HG03196 (cell line): Measurements from ENCODE around the gene BMP5.

Experiments
- ATAC-seq: cut with Tn5 transposase; IDR thresholded peaks from one replicate; pipeline ENCODE4 v1.9.1; 2021; ENCODE audit not compliant: unreplicated experiment

The BMP5 gene

GRCh38 chr6:55729665-55730064 is 145.7 kb downstream of the BMP5 start:
- ATAC-seq = no peak

GRCh38 chr6:55726144-55726543 is 149.2 kb downstream of the BMP5 start:
- ATAC-seq = no peak

GRCh38 chr6:55714831-55715230 is 160.6 kb downstream of the BMP5 start:
- ATAC-seq = no peak

GRCh38 chr6:55713436-55713835 is 162.0 kb downstream of the BMP5 start:
- no peak for ATAC-seq

GRCh38 chr6:55708711-55709110 is 166.7 kb downstream of the BMP5 start:
- no peak for ATAC-seq

GRCh38 chr6:55705451-55706440 is 169.6 kb downstream of the BMP5 start:
- no peak for ATAC-seq

GRCh38 chr6:55704421-55704820 is 171.0 kb downstream of the BMP5 start:
- no peak for ATAC-seq
